GM19452 (cell line): Measurements from ENCODE around the gene ZNF691.
"Not testable (repeated sequence)": the region's sequence is repeated elsewhere in the genome, so short reads cannot be mapped to it uniquely, and the experiment has no call there.

Experiments used
- ATAC-seq: cut with Tn5 transposase; IDR thresholded peaks from one replicate; pipeline ENCODE4 v1.9.1; 2021; ENCODE audit not compliant: unreplicated experiment

ZNF691 gene

GRCh38 chr1:42856554-42856953 lies 10.1 kb downstream of the ZNF691 start:
- ATAC-seq, result not testable (repeated sequence)

- not testable (repeated sequence) for ATAC-seq
Observed at GRCh38 chr1:42859366-42859765, 13.0 kb downstream of the ZNF691 start.

- ATAC-seq, result no peak
Observed at GRCh38 chr1:42860339-42861013, 14.1 kb downstream of the ZNF691 start.

- ATAC-seq, result no peak
Observed at GRCh38 chr1:42861014-42861399, 14.6 kb downstream of the ZNF691 start.

GRCh38 chr1:42866549-42866948 lies 20.1 kb downstream of the ZNF691 start:
- no peak for ATAC-seq

GRCh38 chr1:42868466-42868865 lies 22.1 kb downstream of the ZNF691 start:
- not testable (repeated sequence) for ATAC-seq

GRCh38 chr1:42869254-42869653 lies 22.8 kb downstream of the ZNF691 start:
- ATAC-seq, result not testable (repeated sequence)

GRCh38 chr1:42869751-42870150 lies 23.3 kb downstream of the ZNF691 start:
- ATAC-seq, result not testable (repeated sequence)

- not testable (repeated sequence) for ATAC-seq
Observed at GRCh38 chr1:42873108-42873507, 26.7 kb downstream of the ZNF691 start.

GRCh38 chr1:42873670-42874069 lies 27.3 kb downstream of the ZNF691 start:
- ATAC-seq, result no peak

GRCh38 chr1:42876009-42876408 lies 29.6 kb downstream of the ZNF691 start:
- no peak for ATAC-seq

GRCh38 chr1:42877380-42877779 lies 31.0 kb downstream of the ZNF691 start:
- ATAC-seq, result no peak

GRCh38 chr1:42880384-42880783 lies 34.0 kb downstream of the ZNF691 start:
- no peak for ATAC-seq

- no peak for ATAC-seq
Observed at GRCh38 chr1:42886046-42886739, 39.8 kb downstream of the ZNF691 start.

- no peak for ATAC-seq
Observed at GRCh38 chr1:42886800-42887199, 40.4 kb downstream of the ZNF691 start.

- no peak for ATAC-seq
Observed at GRCh38 chr1:42887366-42887765, 41.0 kb downstream of the ZNF691 start.

- ATAC-seq, result no peak
Observed at GRCh38 chr1:42888013-42888633, 41.7 kb downstream of the ZNF691 start.

- ATAC-seq, result no peak
Observed at GRCh38 chr1:42889264-42889663, 42.9 kb downstream of the ZNF691 start.

GRCh38 chr1:42891465-42892138 lies 45.2 kb downstream of the ZNF691 start:
- no peak for ATAC-seq

GRCh38 chr1:42899960-42900359 lies 53.5 kb downstream of the ZNF691 start:
- ATAC-seq, result not testable (repeated sequence)
